Hepatocyte (in vitro differentiated cells): ENCODE measurements around the gene APOBEC3C.

Source experiments
- EZH2phosphoT487 ChIP-seq: fragments of 200-600 bp; sonication (generic); IDR thresholded peaks from one replicate; pipeline ENCODE4 v1.6.1; 2018; ENCODE audit warnings: antibody characterized with exemption, mild to moderate bottlenecking, low read depth, moderate library complexity; ENCODE audit not compliant: unreplicated experiment, severe bottlenecking
- TF ChIP-seq, protein P1 (sequence below): fragments of 200-600 bp; sonication (generic); IDR thresholded peaks from 2 replicates; pipeline ENCODE4 v1.5.1; 2016; ENCODE audit warnings: antibody characterized with exemption, mild to moderate bottlenecking; ENCODE audit not compliant: poor library complexity

DNA sequence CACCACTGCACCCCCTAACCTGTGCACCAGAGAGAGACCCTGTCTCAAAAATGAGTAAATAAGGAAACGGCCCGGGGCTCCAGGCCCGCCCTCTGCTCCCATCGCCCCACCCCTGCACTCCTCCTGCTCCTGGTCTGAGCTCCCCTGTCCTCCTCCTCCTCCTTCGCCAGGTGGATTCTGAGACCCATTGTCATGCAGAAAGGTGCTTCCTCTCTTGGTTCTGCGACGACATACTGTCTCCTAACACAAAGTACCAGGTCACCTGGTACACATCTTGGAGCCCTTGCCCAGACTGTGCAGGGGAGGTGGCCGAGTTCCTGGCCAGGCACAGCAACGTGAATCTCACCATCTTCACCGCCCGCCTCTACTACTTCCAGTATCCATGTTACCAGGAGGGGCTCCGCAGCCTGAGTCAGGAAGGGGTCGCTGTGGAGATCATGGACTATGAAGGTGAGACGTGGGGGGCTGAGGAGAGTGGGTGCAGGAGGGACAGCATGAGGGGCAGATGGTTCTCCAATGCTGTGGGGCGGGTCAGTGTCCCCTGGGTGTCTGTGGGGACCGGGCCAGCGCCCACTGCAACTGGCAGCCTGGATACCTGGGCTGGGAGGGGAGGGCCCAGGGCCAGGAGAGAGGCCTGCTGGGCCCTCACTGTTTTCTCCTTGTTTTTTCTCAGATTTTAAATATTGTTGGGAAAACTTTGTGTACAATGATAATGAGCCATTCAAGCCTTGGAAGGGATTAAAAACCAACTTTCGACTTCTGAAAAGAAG lies 3.7 kb downstream of the APOBEC3C start:
- no peak for TF ChIP-seq EZH2phosphoT487
- TF ChIP-seq, protein P1, sequence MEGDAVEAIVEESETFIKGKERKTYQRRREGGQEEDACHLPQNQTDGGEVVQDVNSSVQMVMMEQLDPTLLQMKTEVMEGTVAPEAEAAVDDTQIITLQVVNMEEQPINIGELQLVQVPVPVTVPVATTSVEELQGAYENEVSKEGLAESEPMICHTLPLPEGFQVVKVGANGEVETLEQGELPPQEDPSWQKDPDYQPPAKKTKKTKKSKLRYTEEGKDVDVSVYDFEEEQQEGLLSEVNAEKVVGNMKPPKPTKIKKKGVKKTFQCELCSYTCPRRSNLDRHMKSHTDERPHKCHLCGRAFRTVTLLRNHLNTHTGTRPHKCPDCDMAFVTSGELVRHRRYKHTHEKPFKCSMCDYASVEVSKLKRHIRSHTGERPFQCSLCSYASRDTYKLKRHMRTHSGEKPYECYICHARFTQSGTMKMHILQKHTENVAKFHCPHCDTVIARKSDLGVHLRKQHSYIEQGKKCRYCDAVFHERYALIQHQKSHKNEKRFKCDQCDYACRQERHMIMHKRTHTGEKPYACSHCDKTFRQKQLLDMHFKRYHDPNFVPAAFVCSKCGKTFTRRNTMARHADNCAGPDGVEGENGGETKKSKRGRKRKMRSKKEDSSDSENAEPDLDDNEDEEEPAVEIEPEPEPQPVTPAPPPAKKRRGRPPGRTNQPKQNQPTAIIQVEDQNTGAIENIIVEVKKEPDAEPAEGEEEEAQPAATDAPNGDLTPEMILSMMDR = no peak
